Measurements from ENCODE around the gene FAM13A. TPM values are rescaled to one million over a fixed set of nuclear protein-coding genes. Genes with fewer than 3 reads are reported as not detected.

Gene FAM13A
- total RNA-seq, 1 donor from 2014 or later = 51.2 TPM

DNA sequence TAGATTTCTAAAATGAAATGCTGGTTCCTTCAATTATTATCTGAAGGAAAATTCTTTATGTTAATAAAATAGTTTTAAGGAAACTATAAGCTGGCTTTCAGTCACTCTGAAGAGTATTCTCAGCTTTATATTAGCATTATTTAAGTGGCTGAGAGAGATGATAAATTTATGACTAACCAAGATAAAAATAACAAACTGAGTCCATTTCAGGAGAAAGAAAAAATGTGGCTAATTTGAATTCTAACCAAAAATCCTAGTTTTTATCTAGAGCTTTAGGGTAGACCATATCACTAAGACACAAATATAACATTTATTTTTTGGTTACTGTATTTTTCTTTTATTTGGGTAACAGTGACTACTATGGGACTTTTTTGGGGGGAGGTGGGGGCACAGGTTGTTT is 299.9 kb downstream of the FAM13A start:
- H3K4me3 Mint-ChIP-seq (ENCODE audit: unreplicated experiment) = peak overlapping the region; percentile 23
- no peak for DNase-seq
- TF ChIP-seq, protein P1, sequence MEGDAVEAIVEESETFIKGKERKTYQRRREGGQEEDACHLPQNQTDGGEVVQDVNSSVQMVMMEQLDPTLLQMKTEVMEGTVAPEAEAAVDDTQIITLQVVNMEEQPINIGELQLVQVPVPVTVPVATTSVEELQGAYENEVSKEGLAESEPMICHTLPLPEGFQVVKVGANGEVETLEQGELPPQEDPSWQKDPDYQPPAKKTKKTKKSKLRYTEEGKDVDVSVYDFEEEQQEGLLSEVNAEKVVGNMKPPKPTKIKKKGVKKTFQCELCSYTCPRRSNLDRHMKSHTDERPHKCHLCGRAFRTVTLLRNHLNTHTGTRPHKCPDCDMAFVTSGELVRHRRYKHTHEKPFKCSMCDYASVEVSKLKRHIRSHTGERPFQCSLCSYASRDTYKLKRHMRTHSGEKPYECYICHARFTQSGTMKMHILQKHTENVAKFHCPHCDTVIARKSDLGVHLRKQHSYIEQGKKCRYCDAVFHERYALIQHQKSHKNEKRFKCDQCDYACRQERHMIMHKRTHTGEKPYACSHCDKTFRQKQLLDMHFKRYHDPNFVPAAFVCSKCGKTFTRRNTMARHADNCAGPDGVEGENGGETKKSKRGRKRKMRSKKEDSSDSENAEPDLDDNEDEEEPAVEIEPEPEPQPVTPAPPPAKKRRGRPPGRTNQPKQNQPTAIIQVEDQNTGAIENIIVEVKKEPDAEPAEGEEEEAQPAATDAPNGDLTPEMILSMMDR (IDR thresholded peaks at IDR 0.05; ENCODE audit: partially characterized antibody, unreplicated experiment) = no peak
- peaks cover 10% of the 10 kb centered on the region for H3K9me3 Mint-ChIP-seq (ENCODE audit: unreplicated experiment)
- H3K27me3 Mint-ChIP-seq (ENCODE audit: unreplicated experiment) = peaks cover 5% of the 10 kb centered on the region
- peaks cover 23% of the 10 kb centered on the region for H3K4me1 Mint-ChIP-seq (ENCODE audit: low read depth, unreplicated experiment)
- no peaks in the 10 kb centered on the region for H3K36me3 Mint-ChIP-seq (ENCODE audit: unreplicated experiment)
- no peak overlapping the region for H3K27ac Mint-ChIP-seq (ENCODE audit: unreplicated experiment)

DNA sequence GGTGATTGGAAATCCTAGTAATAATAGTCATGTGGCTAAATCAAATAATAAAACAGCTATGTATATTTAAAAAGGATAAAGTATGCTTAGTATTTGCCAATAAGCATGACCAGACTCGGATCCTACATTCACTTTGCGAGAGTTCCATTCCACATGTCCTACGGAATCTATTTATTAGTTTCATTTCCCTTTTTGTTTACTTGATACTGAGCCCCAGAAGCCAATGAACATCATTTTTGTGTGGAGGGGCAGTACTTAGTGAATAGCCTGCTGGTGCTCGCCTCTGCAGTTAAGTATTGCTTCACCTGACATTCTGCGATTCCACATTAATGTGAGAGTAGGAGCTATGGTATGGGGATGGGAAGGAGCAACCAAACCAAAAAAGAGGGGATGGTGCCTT is 300.8 kb downstream of the FAM13A start:
- Mint-ChIP-seq H3K36me3 (ENCODE audit: unreplicated experiment) (no peaks in the 10 kb centered on the region), H3K27me3 (ENCODE audit: unreplicated experiment) (peaks cover 5% of the 10 kb centered on the region)

DNA sequence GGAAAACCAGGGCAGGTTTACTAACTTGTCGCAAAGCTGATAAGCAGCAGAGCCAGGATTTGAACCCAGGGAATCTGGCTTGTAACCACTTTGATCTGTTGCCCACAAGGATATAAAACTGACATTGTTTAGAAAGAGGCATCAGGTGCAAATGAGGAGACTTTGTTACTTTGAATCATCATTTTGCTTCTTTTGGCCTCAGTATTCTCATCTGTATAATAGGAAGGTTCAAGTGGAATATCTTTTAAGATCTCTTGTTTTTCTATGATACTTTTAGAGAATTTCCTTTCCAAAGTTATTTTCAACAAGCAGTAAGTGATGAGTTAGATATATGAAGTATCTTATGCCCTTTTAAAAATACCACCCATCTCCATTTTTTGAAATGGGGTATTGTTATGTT is 301.5 kb downstream of the FAM13A start:
- no peaks in the 10 kb centered on the region for H3K36me3 Mint-ChIP-seq (ENCODE audit: unreplicated experiment)
- H3K27me3 Mint-ChIP-seq (ENCODE audit: unreplicated experiment) = peaks cover 5% of the 10 kb centered on the region

More for the DNA sequence above, 300.8 kb downstream of the FAM13A start:
- Mint-ChIP-seq H3K27ac (ENCODE audit: unreplicated experiment) (no peak overlapping the region), H3K9me3 (ENCODE audit: unreplicated experiment) (peaks cover 10% of the 10 kb centered on the region), H3K4me3 (ENCODE audit: unreplicated experiment) (no peak overlapping the region), H3K4me1 (ENCODE audit: low read depth, unreplicated experiment) (peaks cover 23% of the 10 kb centered on the region)
- TF ChIP-seq, protein P1 (IDR thresholded peaks at IDR 0.05; ENCODE audit: partially characterized antibody, unreplicated experiment) = no peak
- no peak for DNase-seq

DNA sequence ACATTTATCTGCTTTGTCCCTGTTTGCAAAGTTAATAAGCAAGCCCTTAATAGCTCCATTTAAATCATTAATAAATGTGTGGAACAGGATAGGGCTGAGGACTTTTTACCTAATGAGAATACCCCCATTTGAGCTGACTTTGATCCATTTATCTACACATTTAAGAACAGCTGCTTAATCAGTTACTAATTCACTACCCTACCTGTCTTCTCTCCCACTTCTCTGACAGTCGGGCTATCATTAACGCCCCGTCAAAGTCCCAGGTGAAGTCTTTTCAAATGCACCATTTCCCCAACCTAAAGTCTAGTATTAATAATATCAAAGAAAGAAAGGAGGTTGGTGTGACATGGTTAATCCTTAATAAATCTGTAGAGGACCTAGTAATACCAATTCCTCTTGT is 302.2 kb downstream of the FAM13A start:
- no peak for DNase-seq
- no peak overlapping the region for H3K27ac Mint-ChIP-seq (ENCODE audit: unreplicated experiment)

More for the DNA sequence above, 301.5 kb downstream of the FAM13A start:
- H3K4me1 Mint-ChIP-seq (ENCODE audit: low read depth, unreplicated experiment) = peaks cover 23% of the 10 kb centered on the region
- H3K9me3 Mint-ChIP-seq (ENCODE audit: unreplicated experiment) = peaks cover 10% of the 10 kb centered on the region
- TF ChIP-seq, protein P1 (IDR thresholded peaks at IDR 0.05; ENCODE audit: partially characterized antibody, unreplicated experiment) = no peak
- H3K27ac Mint-ChIP-seq (ENCODE audit: unreplicated experiment) = no peak overlapping the region
- DNase-seq = no peak
- no peak overlapping the region for H3K4me3 Mint-ChIP-seq (ENCODE audit: unreplicated experiment)

More for the DNA sequence above, 302.2 kb downstream of the FAM13A start:
- peaks cover 11% of the 10 kb centered on the region for H3K9me3 Mint-ChIP-seq (ENCODE audit: unreplicated experiment)
- TF ChIP-seq, protein P1 (IDR thresholded peaks at IDR 0.05; ENCODE audit: partially characterized antibody, unreplicated experiment) = no peak
- H3K36me3 Mint-ChIP-seq (ENCODE audit: unreplicated experiment) = peaks cover 4% of the 10 kb centered on the region
- no peak overlapping the region for H3K4me3 Mint-ChIP-seq (ENCODE audit: unreplicated experiment)
- peaks cover 5% of the 10 kb centered on the region for H3K27me3 Mint-ChIP-seq (ENCODE audit: unreplicated experiment)
- H3K4me1 Mint-ChIP-seq (ENCODE audit: low read depth, unreplicated experiment) = peaks cover 21% of the 10 kb centered on the region
